Muscle of leg (tissue), 11 donors: Measurements from ENCODE around the gene KCNMA1. TPM values are rescaled to one million over a fixed set of nuclear protein-coding genes. Genes with fewer than 3 reads are reported as not detected.

ENCODE experiments used
- DNase-seq: peaks from one replicate; pipeline ENCODE4 v3.0.0; 2013
- H3K27ac ChIP-seq: one replicate; pipeline ENCODE4 v1.5.1; 2013; ENCODE audit warnings: mild to moderate bottlenecking, low read length, control low read depth
- H3K27me3 ChIP-seq: one replicate; pipeline ENCODE4 v1.6.1; 2013; ENCODE audit warnings: low read length; ENCODE audit not compliant: control insufficient read depth, insufficient read depth
- H3K36me3 ChIP-seq: one replicate; pipeline ENCODE4 v1.6.1; 2013; ENCODE audit warnings: low read length; ENCODE audit not compliant: control insufficient read depth, insufficient read depth
- H3K4me1 ChIP-seq: one replicate; pipeline ENCODE4 v1.6.1; 2013; ENCODE audit warnings: low read length; ENCODE audit not compliant: control insufficient read depth, insufficient read depth
- H3K4me3 ChIP-seq: one replicate; pipeline ENCODE4 v1.5.1; 2013; ENCODE audit warnings: low read length, control low read depth
- H3K9me3 ChIP-seq: replicated peaks from 2 replicates; pipeline ENCODE4 v1.6.1; 2013; ENCODE audit warnings: low read depth, low read length; ENCODE audit not compliant: control insufficient read depth
- WGBS: methylation state at CpG from one replicate; pipeline ENCODE4 v1.1.5; 2013; ENCODE audit warnings: missing lambda C conversion rate; ENCODE audit not compliant: insufficient coverage; 5-methylcytosine and 5-hydroxymethylcytosine counted together
- polyA plus RNA-seq, 8 donors: library from polyadenylated mRNA; unstranded; fragments of 120-200 nt; gene quantifications; one replicate each; pipeline versions ENCODE4 v1.2.1 to v1.2.3, GENCODE V29; 2013; ENCODE audit warnings: inconsistent platforms in 1 of 8, low replicate concordance in 1 of 8; ENCODE audit not compliant: insufficient read length in 8 of 8, insufficient read depth in 1 of 8
- total RNA-seq: library from RNA; stranded (reverse); fragments of 120-200 nt; gene quantifications from one replicate; pipeline ENCODE4 v1.2.4, GENCODE V29; 2013

KCNMA1 gene
- total and polyA plus RNA-seq, 9 donors: 12.7 to 23.3 (median 18.2) TPM

- Histone ChIP-seq H3K36me3 (no peaks in the 10 kb centered on the region), H3K27ac (no peak overlapping the region), H3K4me1 (peaks cover 6% of the 10 kb centered on the region), H3K4me3 (no peak overlapping the region), H3K9me3 (peaks cover 2% of the 10 kb centered on the region), H3K27me3 (no peaks in the 10 kb centered on the region)
- no CpG with 5 or more reads among the region's 2 CpGs for WGBS
- no peak for DNase-seq
Measured at GRCh38 chr10:76959111-76959510, 678.5 kb downstream of the KCNMA1 start.

DNA sequence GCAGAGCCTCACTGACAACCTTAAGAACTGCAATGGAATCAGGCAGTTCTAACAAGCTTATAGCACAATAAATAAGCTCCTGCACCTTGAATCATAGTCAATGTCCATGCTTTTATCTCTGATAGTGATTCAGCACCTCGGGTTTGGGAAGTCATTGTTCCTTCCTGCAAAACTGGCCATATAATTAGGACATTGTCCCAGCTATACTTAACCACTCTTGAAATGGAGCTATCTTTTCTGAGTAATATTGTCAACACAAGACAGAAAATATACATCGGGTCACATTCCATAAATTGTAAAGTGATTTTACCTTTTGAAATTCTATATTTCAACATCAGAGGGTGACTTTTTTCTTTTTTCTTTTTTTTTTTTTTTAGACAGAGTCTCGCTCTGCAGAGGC is 682.8 kb downstream of the KCNMA1 start:
- H3K4me3 ChIP-seq: no peak overlapping the region
- peaks cover 3% of the 10 kb centered on the region for H3K4me1 ChIP-seq
- H3K27me3 ChIP-seq: no peaks in the 10 kb centered on the region
- no peaks in the 10 kb centered on the region for H3K36me3 ChIP-seq
- no peak for DNase-seq
- no CpG with 5 or more reads among the region's 3 CpGs for WGBS
- no peak overlapping the region for H3K27ac ChIP-seq
- H3K9me3 ChIP-seq: no peaks in the 10 kb centered on the region

- Histone ChIP-seq H3K36me3 (no peaks in the 10 kb centered on the region), H3K4me1 (no peaks in the 10 kb centered on the region), H3K4me3 (no peak overlapping the region), H3K9me3 (no peaks in the 10 kb centered on the region), H3K27me3 (no peaks in the 10 kb centered on the region), H3K27ac (no peak overlapping the region)
- no peak for DNase-seq
- no CpG with 5 or more reads among the region's 1 CpG for WGBS
Measured at GRCh38 chr10:76950354-76950753, 687.3 kb downstream of the KCNMA1 start.

DNA sequence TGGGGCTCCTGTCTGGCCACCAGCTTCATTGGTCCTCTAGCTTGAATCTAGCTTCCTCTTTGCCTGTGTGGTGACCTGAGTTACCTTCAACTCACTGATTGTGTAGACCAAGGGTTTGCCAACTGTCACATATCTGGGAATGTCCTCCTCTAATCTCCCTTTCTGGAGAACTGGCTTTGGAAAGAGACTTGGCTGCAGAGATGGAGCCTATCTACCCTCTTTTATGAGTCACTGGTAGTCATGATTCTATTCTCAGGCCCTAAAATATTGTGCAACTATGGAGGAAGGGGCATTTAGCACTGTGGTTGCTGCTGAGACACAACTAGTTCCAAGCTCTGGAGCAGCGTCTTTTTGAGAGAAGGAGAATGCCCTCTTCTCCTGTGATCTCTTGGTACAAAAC is 691.3 kb downstream of the KCNMA1 start:
- no peak for DNase-seq
- no peak overlapping the region for H3K27ac ChIP-seq
- no peaks in the 10 kb centered on the region for H3K27me3 ChIP-seq

DNA sequence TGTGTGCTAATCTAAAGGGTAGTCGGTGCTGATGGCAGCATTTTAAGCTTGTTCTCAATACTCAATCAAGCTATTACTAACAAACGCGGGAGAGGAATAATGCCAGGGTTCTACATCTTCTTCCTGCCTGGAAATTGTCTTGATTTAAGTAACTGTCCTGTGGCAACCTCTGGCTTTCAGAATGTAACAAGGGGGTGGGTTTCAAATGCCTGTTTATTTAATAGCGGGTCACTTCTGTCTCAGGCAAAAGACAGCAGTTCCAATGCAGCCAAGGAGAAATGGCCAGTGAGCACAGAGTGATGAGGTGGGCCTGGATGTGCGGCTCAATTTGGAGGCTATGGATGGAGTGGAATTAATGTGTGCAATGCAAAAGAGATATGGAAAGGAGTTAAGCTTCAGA is 692.4 kb downstream of the KCNMA1 start:
- H3K4me1 ChIP-seq: peaks cover 3% of the 10 kb centered on the region
- no peaks in the 10 kb centered on the region for H3K9me3 ChIP-seq
- H3K36me3 ChIP-seq: no peaks in the 10 kb centered on the region
- no peaks in the 10 kb centered on the region for H3K27me3 ChIP-seq
- 83% methylated on average over 3 of the region's 5 CpGs for WGBS
- no peak for DNase-seq
- no peak overlapping the region for H3K27ac ChIP-seq
- H3K4me3 ChIP-seq: no peak overlapping the region

More for the DNA sequence above, 691.3 kb downstream of the KCNMA1 start:
- Histone ChIP-seq H3K9me3 (no peaks in the 10 kb centered on the region), H3K36me3 (no peaks in the 10 kb centered on the region), H3K4me1 (no peaks in the 10 kb centered on the region), H3K4me3 (no peak overlapping the region)
- WGBS: no CpG with 5 or more reads among the region's 1 CpG

DNA sequence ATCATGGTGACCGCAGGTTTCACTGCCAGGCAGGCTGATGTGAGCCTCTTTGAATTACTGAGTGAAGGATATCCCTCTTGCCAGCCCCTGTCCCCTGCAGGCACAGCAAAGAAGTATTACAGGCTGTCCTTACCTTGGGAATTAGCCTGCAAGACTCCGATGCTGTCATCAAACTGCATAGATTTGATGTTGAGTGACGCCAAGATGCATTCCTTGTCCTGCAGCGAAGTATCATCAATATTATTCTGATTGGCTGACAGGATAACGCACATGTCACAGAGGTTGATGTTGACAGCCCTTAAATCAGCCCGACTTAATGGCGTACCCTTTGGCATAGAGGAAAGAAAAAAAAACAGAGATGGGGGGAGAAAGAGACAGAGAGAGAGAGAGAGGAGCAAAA is 693.0 kb downstream of the KCNMA1 start:
- H3K27me3 ChIP-seq: no peaks in the 10 kb centered on the region
- 82% methylated on average over 7 of the region's 7 CpGs for WGBS
- no peak for DNase-seq
- no peak overlapping the region for H3K4me3 ChIP-seq
- H3K27ac ChIP-seq: no peak overlapping the region
- H3K9me3 ChIP-seq: no peaks in the 10 kb centered on the region
- no peaks in the 10 kb centered on the region for H3K36me3 ChIP-seq
- peaks cover 3% of the 10 kb centered on the region for H3K4me1 ChIP-seq

DNA sequence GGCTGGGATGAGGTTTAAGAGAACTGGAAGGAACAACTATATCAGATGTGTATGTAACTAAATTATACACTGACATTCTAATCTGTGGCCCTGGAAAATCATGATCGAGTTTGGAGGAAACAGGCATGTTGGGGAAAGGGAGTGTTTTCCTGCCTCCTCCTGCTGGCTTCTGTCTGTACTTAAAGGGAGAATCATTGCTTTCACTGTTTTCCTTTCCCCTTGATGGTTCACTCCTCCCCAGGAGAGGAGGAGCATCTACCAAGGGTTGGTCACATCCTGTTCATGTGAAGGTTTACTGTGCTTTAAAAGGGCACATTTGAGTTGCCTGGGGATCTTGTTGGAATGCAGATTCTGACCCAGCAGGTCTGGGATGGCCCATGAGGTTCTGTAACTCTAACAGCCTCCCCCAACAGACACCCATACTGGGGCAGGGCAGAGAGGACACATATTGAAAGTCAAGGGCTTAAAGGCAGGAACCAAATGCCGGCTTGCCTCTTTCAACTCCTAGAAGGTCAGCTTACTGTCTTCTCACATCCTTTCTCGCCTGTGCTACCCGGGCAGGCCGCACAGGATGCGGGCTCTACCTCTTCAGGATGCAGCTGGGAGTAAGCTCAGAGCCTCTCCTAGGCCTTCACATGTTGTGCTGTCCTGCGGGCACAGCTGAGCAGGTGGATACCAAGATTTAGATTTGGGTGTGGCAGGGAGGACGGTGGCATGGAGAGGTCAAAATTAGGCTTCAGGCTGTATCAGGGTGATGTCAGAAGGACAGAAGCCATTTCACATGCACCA is 694.8 kb downstream of the KCNMA1 start:
- Histone ChIP-seq H3K4me3 (no peak overlapping the region), H3K36me3 (no peaks in the 10 kb centered on the region), H3K9me3 (no peaks in the 10 kb centered on the region), H3K27ac (no peak overlapping the region), H3K27me3 (no peaks in the 10 kb centered on the region), H3K4me1 (peaks cover 3% of the 10 kb centered on the region)
- no peak for DNase-seq
- whole genome bisulfite sequencing: 88% methylated on average over 4 of the region's 8 CpGs

- Histone ChIP-seq H3K36me3 (no peaks in the 10 kb centered on the region), H3K27ac (no peak overlapping the region), H3K4me3 (no peak overlapping the region), H3K9me3 (no peaks in the 10 kb centered on the region), H3K4me1 (peaks cover 12% of the 10 kb centered on the region), H3K27me3 (no peaks in the 10 kb centered on the region)
- WGBS: 83% methylated on average over 1 of the region's 2 CpGs
- DNase-seq: no peak
Measured at GRCh38 chr10:76939933-76940468, 697.6 kb downstream of the KCNMA1 start.

GRCh38 chr10:76937181-76937600 is 700.4 kb downstream of the KCNMA1 start:
- H3K36me3 ChIP-seq: no peaks in the 10 kb centered on the region
- H3K9me3 ChIP-seq: no peaks in the 10 kb centered on the region
- no peak for DNase-seq
- H3K4me3 ChIP-seq: no peak overlapping the region
- H3K27me3 ChIP-seq: no peaks in the 10 kb centered on the region
- 20% methylated on average over 1 of the region's 2 CpGs for WGBS
- no peak overlapping the region for H3K27ac ChIP-seq
- peaks cover 12% of the 10 kb centered on the region for H3K4me1 ChIP-seq

DNA sequence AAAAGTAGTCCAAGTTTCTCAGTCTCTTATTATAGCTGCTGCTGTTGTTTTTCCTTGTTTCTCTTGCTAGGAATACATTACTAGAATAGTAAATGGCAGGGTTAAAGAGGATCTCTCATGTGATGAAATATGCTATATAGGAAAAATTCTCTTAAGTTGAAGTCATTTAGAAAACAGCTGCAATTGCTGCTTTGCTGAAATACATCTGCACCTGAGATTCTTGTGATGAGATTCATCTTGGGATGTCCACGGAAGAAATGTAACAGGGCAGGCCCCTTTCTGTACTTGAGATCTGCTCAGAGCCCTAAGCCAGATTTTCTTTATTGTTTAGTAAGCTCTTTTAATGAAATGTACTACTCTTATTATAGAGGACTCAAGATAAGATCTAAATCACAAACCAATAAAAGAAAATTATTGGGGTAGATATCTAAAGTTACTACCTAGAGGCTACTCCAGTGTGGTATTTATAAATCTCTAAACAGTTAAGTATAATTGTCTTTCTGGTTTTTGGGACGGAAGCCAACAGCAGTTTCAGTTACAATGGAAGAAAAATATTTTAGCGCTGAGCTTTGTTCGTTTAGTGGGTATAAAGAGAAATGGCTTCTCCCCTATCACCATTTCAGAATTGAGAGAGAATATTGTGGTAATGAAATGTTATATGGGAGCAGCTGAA is 701.5 kb downstream of the KCNMA1 start:
- Histone ChIP-seq H3K9me3 (no peaks in the 10 kb centered on the region), H3K4me1 (peaks cover 12% of the 10 kb centered on the region), H3K27ac (peak overlapping the region; percentile 9), H3K27me3 (no peaks in the 10 kb centered on the region), H3K36me3 (no peaks in the 10 kb centered on the region), H3K4me3 (no peak overlapping the region)
- 17% methylated on average over 1 of the region's 4 CpGs for whole genome bisulfite sequencing
- peak; percentile 72 for DNase-seq
